ENCODE measurements around the gene ERMN.

The ERMN gene

DNA sequence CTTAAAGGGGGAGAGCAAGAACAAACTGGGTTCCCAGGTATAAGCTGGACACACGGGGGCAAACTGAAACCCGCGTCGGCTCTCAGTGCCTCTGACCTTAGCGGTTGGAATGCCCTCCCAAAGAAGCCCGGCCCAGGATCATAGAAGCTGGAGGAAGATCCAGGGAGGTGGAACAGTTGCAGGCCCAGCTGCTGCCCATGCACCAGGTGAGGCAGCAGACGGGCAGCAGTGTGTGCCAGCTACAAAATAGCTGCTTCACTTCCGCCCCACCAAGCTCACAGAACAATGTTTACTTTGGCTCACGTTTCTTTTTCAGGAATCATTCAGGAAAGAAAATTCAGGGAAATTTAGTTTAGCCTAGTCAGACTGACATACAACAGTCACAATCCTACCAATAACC is 3.9 kb upstream of the ERMN start:
- no peaks in the 10 kb centered on the region for H3K27me3 ChIP-seq (ENCODE audit: insufficient read depth, low read length, poor library complexity)
- DNase-seq (no peak), ATAC-seq (ENCODE audit: insufficient read depth, low read depth) (no peak)
- no peaks in the 10 kb centered on the region for H3K36me3 ChIP-seq (ENCODE audit: insufficient read depth, low read length)
- no peaks in the 10 kb centered on the region for H3K79me2 ChIP-seq (ENCODE audit: insufficient read depth, low read length)
- no peaks in the 10 kb centered on the region for H3K9me3 ChIP-seq (ENCODE audit: insufficient read depth, low read length, severe bottlenecking)
- no peak overlapping the region for H3K4me2 ChIP-seq (ENCODE audit: insufficient read depth, low read length)
- no peak overlapping the region for H2AFZ ChIP-seq (ENCODE audit: low read depth, low read length)
- no peak for TF ChIP-seq EZH2 (IDR thresholded peaks at IDR 0.05; ENCODE audit: borderline replicate concordance, low read depth, low read length, severe bottlenecking)
- H3K27ac ChIP-seq (ENCODE audit: low read length) = no peak overlapping the region
- no peaks in the 10 kb centered on the region for H4K20me1 ChIP-seq (ENCODE audit: insufficient read depth, low read length)
- no peak overlapping the region for H3K9ac ChIP-seq (ENCODE audit: low read depth, low read length)
- H3K4me1 ChIP-seq (ENCODE audit: insufficient read depth, low read length) = no peaks in the 10 kb centered on the region
- no peak overlapping the region for H3K4me3 ChIP-seq (ENCODE audit: low read depth in 1 of 2, low read length in 2 of 2)

GRCh38 chr2:157327621-157328500 is 2.2 kb upstream of the ERMN start:
- peak; percentile 95 for TF ChIP-seq CTCF (IDR thresholded peaks at IDR 0.05; ENCODE audit: borderline replicate concordance, extremely low read depth, low read length, poor library complexity, severe bottlenecking)
- TF ChIP-seq EZH2 (IDR thresholded peaks at IDR 0.05; ENCODE audit: borderline replicate concordance, low read depth, low read length, severe bottlenecking) = no peak
- Histone ChIP-seq H3K9me3 (ENCODE audit: insufficient read depth, low read length, severe bottlenecking) (no peaks in the 10 kb centered on the region), H3K4me3 (ENCODE audit: low read depth in 1 of 2, low read length in 2 of 2) (no peak overlapping the region), H2AFZ (ENCODE audit: low read depth, low read length) (no peak overlapping the region), H3K27ac (ENCODE audit: low read length) (no peak overlapping the region), H3K79me2 (ENCODE audit: insufficient read depth, low read length) (no peaks in the 10 kb centered on the region), H3K4me2 (ENCODE audit: insufficient read depth, low read length) (no peak overlapping the region), H3K27me3 (ENCODE audit: insufficient read depth, low read length, poor library complexity) (no peaks in the 10 kb centered on the region), H3K36me3 (ENCODE audit: insufficient read depth, low read length) (no peaks in the 10 kb centered on the region), H3K4me1 (ENCODE audit: insufficient read depth, low read length) (no peaks in the 10 kb centered on the region), H3K9ac (ENCODE audit: low read depth, low read length) (no peak overlapping the region), H4K20me1 (ENCODE audit: insufficient read depth, low read length) (no peaks in the 10 kb centered on the region)
- peak; percentile 73 for DNase-seq
- peak; percentile 99 for ATAC-seq (ENCODE audit: insufficient read depth, low read depth)

DNA sequence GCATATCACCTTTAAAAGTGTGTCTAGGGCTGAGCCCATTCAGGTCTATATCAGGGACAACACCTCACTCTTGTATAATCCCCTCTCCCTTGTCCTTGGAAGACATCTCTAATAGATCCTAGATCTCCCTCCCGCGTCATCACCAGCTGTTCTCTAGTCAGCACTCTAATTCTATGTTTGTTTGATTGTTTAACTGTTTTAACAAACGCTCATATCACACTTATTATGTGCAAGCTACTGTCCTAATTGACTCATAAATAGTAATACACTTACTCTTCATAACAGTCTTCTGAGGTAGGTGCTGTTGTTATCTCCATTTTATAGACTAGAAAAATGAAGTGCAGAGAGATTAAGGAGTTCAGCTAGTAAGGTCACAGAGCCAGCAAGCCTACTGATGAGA is 1.6 kb upstream of the ERMN start:
- no peak for ATAC-seq (ENCODE audit: insufficient read depth, low read depth)
- no peaks in the 10 kb centered on the region for H3K36me3 ChIP-seq (ENCODE audit: insufficient read depth, low read length)
- H3K9ac ChIP-seq (ENCODE audit: low read depth, low read length) = no peak overlapping the region
- DNase-seq = no peak
- H3K9me3 ChIP-seq (ENCODE audit: insufficient read depth, low read length, severe bottlenecking) = no peaks in the 10 kb centered on the region
- H4K20me1 ChIP-seq (ENCODE audit: insufficient read depth, low read length) = no peaks in the 10 kb centered on the region
- H3K4me3 ChIP-seq (ENCODE audit: low read depth in 1 of 2, low read length in 2 of 2) = no peak overlapping the region
- H2AFZ ChIP-seq (ENCODE audit: low read depth, low read length) = no peak overlapping the region
- no peaks in the 10 kb centered on the region for H3K4me1 ChIP-seq (ENCODE audit: insufficient read depth, low read length)
- no peak overlapping the region for H3K27ac ChIP-seq (ENCODE audit: low read length)
- H3K4me2 ChIP-seq (ENCODE audit: insufficient read depth, low read length) = no peak overlapping the region
- H3K79me2 ChIP-seq (ENCODE audit: insufficient read depth, low read length) = no peaks in the 10 kb centered on the region
- TF ChIP-seq EZH2 (IDR thresholded peaks at IDR 0.05; ENCODE audit: borderline replicate concordance, low read depth, low read length, severe bottlenecking) = no peak
- no peak for TF ChIP-seq CTCF (IDR thresholded peaks at IDR 0.05; ENCODE audit: borderline replicate concordance, extremely low read depth, low read length, poor library complexity, severe bottlenecking)
- no peaks in the 10 kb centered on the region for H3K27me3 ChIP-seq (ENCODE audit: insufficient read depth, low read length, poor library complexity)

- Histone ChIP-seq H4K20me1 (ENCODE audit: insufficient read depth, low read length) (no peaks in the 10 kb centered on the region), H3K4me1 (ENCODE audit: insufficient read depth, low read length) (no peaks in the 10 kb centered on the region), H3K36me3 (ENCODE audit: insufficient read depth, low read length) (no peaks in the 10 kb centered on the region), H3K79me2 (ENCODE audit: insufficient read depth, low read length) (no peaks in the 10 kb centered on the region), H2AFZ (ENCODE audit: low read depth, low read length) (no peak overlapping the region), H3K4me2 (ENCODE audit: insufficient read depth, low read length) (no peak overlapping the region), H3K27me3 (ENCODE audit: insufficient read depth, low read length, poor library complexity) (no peaks in the 10 kb centered on the region), H3K27ac (ENCODE audit: low read length) (no peak overlapping the region), H3K4me3 (ENCODE audit: low read depth in 1 of 2, low read length in 2 of 2) (no peak overlapping the region), H3K9me3 (ENCODE audit: insufficient read depth, low read length, severe bottlenecking) (no peaks in the 10 kb centered on the region), H3K9ac (ENCODE audit: low read depth, low read length) (no peak overlapping the region)
- TF ChIP-seq EZH2 (IDR thresholded peaks at IDR 0.05; ENCODE audit: borderline replicate concordance, low read depth, low read length, severe bottlenecking) (no peak), CTCF (IDR thresholded peaks at IDR 0.05; ENCODE audit: borderline replicate concordance, extremely low read depth, low read length, poor library complexity, severe bottlenecking) (no peak)
- DNase-seq = no peak
- ATAC-seq (ENCODE audit: insufficient read depth, low read depth) = no peak
These were observed 1.1 kb upstream of the ERMN start for GRCh38 chr2:157326698-157327097.
